SH-SY5Y (cell line): ENCODE measurements around the gene CEP290.

Source experiments
- GATA2 ChIP-seq: IDR thresholded peaks from 2 replicates; pipeline ENCODE4 v1.6.1; 2011; ENCODE audit warnings: mild to moderate bottlenecking, low read depth, low read length
- GATA3 ChIP-seq: IDR thresholded peaks from 2 replicates; pipeline ENCODE4 v1.6.1; 2011; ENCODE audit warnings: low read depth, mild to moderate bottlenecking, low read length, moderate library complexity

Gene CEP290

DNA sequence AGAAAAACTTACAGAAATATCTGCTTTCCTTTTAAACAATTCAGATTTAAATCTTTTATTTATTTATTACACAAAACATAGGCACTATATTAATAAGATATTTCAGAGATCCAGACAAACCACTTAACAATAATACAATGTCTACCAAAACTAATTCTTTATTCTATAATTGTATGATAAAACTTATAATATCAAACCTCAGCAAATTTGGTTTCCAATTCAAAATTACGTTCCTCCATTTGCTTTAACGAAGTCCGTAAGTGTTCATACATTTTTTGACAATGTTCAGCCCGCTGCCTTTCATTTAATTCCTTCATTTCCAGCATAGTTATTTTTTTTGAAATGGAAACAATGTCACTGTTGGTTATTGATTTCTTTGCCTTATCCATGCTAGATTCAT lies 48.3 kb downstream of the CEP290 start:
- TF ChIP-seq GATA2 = no peak
- TF ChIP-seq GATA3 = no peak

- TF ChIP-seq GATA3 = no peak
- no peak for TF ChIP-seq GATA2
Measured at GRCh38 chr12:88092771-88093170, 49.1 kb downstream of the CEP290 start.

DNA sequence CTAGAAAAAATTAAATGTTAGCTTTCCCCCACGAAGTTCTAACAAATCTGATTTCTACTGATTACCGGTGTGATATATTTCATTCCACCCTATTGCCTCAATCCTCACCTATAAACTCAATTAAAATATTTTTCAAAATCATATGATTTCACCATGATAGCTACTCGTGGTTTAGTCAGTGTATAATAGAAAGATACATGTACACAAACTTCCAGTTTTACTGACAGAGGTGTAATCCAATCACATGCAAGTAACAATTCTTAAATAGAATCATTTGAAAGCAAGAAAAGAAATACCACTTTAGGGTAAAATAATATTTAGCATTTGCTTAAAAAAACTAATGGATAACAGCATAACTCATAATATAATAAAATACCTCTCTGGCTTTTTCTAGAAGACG lies 57.7 kb downstream of the CEP290 start:
- TF ChIP-seq GATA3 = no peak
- no peak for TF ChIP-seq GATA2

GRCh38 chr12:88083634-88084033 lies 58.3 kb downstream of the CEP290 start:
- no peak for TF ChIP-seq GATA2
- TF ChIP-seq GATA3 = no peak

GRCh38 chr12:88081247-88081646 lies 60.6 kb downstream of the CEP290 start:
- TF ChIP-seq GATA2 = no peak
- no peak for TF ChIP-seq GATA3

DNA sequence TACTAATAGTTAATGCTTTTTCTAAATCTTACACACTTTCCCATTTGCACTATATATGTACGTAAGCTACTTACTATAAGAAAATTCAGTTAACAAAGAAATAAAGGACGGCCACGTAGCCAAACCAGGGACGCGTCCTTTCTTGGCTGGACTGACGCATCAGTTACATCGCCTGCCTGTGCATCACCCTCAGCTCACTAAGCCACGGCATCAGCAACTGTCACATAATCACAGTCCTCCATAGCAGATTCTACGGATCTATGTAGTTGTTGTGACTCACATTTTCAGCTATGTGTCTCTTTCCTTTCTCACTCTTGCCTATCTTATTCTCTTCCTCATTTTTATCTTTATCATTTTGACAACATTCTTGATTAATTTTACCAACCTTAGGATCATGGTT lies 74.6 kb downstream of the CEP290 start:
- TF ChIP-seq GATA3 = no peak
- TF ChIP-seq GATA2 = no peak

DNA sequence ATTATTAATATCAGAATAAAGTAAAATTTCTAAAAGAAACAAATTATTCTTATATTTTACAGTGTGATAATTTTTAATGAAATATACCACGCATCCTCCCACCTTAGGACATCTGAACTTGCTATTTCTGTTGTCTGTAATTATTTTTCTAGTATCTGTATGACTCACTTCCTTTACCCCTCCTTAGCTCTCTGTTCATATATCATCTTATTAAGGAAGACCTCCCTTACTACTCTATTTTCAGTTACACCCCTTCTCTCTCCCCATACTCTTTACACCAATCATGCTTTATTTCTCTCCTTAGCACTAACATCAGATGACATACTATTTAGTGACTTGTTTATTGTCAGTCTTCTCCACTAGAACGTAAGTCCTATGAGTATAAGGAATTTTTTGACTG lies 78.5 kb downstream of the CEP290 start:
- TF ChIP-seq GATA3 = no peak
- TF ChIP-seq GATA2 = no peak

GRCh38 chr12:88062474-88062873 lies 79.4 kb downstream of the CEP290 start:
- TF ChIP-seq GATA3 (no peak), GATA2 (no peak)

DNA sequence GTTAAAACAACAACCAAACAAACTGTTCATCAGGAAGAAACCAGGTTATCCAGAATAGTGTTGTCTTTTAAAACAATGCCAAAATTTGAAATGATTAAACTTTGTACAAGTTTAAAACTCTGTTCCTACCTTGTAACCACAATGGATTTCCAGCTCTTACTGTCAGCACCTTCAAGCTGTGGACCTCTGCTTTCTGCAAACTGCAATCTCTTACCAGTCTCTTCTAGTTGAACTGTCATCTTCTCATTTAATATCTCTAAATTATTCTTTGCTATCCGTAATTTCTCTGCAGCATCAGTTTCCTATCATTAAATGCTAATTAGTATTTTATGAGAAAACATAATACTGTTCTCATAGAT lies 83.2 kb downstream of the CEP290 start:
- TF ChIP-seq GATA2 = no peak
- TF ChIP-seq GATA3 = no peak

DNA sequence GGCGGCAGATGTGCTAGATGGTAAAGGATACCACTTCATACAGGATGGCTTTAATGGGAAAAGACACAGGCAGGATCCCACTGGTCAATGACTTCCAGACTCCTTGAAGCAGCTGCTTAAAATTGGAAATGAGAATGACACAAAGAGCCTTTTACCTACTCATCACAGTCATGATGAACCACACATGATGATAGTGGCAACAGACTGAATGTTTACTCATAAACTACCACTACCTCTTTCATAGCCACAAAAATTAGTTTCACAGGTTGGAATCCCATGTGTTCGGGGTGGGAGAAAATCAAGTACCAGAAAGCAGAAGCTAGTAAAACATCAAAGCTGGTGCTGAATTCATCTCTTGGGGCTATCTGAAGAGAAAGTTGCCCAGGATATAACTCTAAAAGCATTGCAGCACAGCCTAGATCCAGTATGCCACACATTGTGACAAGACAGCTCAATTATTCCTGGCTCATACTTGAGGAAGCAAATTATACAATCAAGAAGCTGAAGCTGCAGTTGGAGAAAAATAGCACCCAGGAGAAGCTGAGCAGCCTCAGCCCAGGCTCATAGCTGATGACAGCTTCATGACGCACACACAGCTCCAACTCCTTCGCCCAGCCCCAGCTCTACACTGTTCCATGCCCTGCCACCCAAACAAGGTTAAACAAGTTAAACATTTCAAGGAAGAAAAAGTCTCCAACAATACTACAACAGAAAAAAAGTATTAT lies 83.7 kb downstream of the CEP290 start:
- TF ChIP-seq GATA2 (no peak), GATA3 (no peak)

GRCh38 chr12:88056571-88056970 lies 85.3 kb downstream of the CEP290 start:
- TF ChIP-seq GATA2 = no peak
- no peak for TF ChIP-seq GATA3

DNA sequence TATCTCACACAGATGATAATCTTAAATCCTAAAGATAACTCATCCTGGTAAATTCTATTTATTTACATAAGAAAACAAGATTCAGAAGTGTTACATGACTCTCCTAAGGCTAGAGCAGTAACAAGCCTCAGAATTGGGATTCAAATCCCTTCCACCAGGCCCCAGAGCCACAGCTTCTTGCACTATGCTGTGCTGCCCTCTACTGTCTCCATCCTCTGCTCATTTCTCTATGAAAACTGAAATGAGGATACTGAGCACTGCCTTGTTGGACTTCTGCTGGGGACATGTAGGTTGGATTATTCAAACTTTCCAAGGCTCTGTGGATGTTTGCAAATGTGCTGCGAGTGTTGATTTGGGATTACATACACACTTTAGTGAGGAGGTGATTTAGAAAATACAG lies 89.2 kb downstream of the CEP290 start:
- no peak for TF ChIP-seq GATA3

DNA sequence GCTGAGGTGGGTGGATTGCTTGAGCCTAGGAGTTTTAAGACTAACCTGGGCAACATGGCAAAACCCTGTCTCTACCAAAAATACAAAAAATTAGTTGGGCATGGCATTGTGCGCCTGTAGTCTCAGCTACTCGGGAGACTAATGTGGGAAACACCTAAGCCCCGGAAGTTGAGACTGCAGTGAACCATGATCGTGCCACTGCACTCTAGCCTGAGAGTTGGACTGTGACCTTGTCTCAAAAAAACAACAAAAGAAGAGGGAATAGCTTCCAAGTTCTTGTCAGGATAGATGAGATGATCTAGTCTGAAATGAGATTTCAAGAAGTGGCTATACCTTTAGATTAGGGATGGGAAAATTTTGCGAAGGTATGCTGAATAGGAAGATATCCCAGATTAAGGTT lies 97.9 kb downstream of the CEP290 start:
- TF ChIP-seq GATA2 (no peak), GATA3 (no peak)

- no peak for TF ChIP-seq GATA3
- TF ChIP-seq GATA2 = no peak
Measured at GRCh38 chr12:88037770-88038169, 104.1 kb downstream of the CEP290 start.

- no peak for TF ChIP-seq GATA2
- no peak for TF ChIP-seq GATA3
Measured at GRCh38 chr12:88036353-88036965, 105.4 kb downstream of the CEP290 start.

- no peak for TF ChIP-seq GATA3
Measured at GRCh38 chr12:88035907-88036289, 106.0 kb downstream of the CEP290 start.
